ENCODE measurements around the gene KRT80. TPM values are rescaled to one million over a fixed set of nuclear protein-coding genes. Genes with fewer than 3 reads are reported as not detected.

KRT80 gene
- total and polyA plus RNA-seq, 2 experiments from 2014 or later: not detected

GRCh38 chr12:52147367-52147963 is 44.3 kb downstream of the KRT80 start (continued):
- TF ChIP-seq ZNF331 (CRISPR knock-in tag; IDR thresholded peaks at IDR 0.05; ENCODE audit: low read depth): no peak
- no peak for TF ChIP-seq STAT1 (IDR thresholded peaks at IDR 0.05; ENCODE audit: unreplicated experiment)
- TF ChIP-seq ZNF114 (CRISPR knock-in tag; IDR thresholded peaks at IDR 0.05): no peak
- TF ChIP-seq EZH2phosphoT487 (IDR thresholded peaks at IDR 0.05; ENCODE audit: unreplicated experiment): no peak
- TF ChIP-seq CTCF (conservative IDR thresholded peaks at IDR 0.05; ENCODE audit: low read depth in 2 of 2): no peak
- TF ChIP-seq JUNB (IDR thresholded peaks at IDR 0.05; ENCODE audit: unreplicated experiment): no peak
- no peak for TF ChIP-seq CREB1 (CRISPR knock-in tag; IDR thresholded peaks at IDR 0.05; ENCODE audit: low read depth)

GRCh38 chr12:52146822-52147366 is 44.9 kb downstream of the KRT80 start:
- peaks cover 33% of the 10 kb centered on the region for H3K4me1 Mint-ChIP-seq
- Histone ChIP-seq H2AFZ (no peak overlapping the region), H3K27ac (ENCODE audit: low read depth) (no peak overlapping the region), H3K4me1 (ENCODE audit: insufficient read depth) (peaks cover 4% of the 10 kb centered on the region; the same call in 1 of the 2 replicates), H3K79me2 (replicated peaks; ENCODE audit: insufficient read depth) (no peaks in the 10 kb centered on the region), H3K4me2 (no peak overlapping the region), H3F3A (replicated peaks; ENCODE audit: low read depth) (no peaks in the 10 kb centered on the region), H3K36me3 (ENCODE audit: insufficient read depth) (no peaks in the 10 kb centered on the region), H4K20me1 (replicated peaks; ENCODE audit: insufficient read depth) (no peaks in the 10 kb centered on the region), H3K4me3 (no peak overlapping the region), H3K27me3 (ENCODE audit: insufficient read depth) (no peaks in the 10 kb centered on the region), H3K9me2 (ENCODE audit: insufficient read depth) (no peaks in the 10 kb centered on the region)
- peaks cover 6% of the 10 kb centered on the region for H3K27me3 Mint-ChIP-seq (ENCODE audit: insufficient read depth, low read depth, poor library complexity)
- H3K4me3 Mint-ChIP-seq: no peak overlapping the region
- no peak for DNase-seq (ENCODE audit: low spot score)
- no peak for TF ChIP-seq CREB1 (CRISPR knock-in tag; IDR thresholded peaks at IDR 0.05; ENCODE audit: low read depth)
- TF ChIP-seq ETS1 (IDR thresholded peaks at IDR 0.05): no peak
- TF ChIP-seq, protein P1, sequence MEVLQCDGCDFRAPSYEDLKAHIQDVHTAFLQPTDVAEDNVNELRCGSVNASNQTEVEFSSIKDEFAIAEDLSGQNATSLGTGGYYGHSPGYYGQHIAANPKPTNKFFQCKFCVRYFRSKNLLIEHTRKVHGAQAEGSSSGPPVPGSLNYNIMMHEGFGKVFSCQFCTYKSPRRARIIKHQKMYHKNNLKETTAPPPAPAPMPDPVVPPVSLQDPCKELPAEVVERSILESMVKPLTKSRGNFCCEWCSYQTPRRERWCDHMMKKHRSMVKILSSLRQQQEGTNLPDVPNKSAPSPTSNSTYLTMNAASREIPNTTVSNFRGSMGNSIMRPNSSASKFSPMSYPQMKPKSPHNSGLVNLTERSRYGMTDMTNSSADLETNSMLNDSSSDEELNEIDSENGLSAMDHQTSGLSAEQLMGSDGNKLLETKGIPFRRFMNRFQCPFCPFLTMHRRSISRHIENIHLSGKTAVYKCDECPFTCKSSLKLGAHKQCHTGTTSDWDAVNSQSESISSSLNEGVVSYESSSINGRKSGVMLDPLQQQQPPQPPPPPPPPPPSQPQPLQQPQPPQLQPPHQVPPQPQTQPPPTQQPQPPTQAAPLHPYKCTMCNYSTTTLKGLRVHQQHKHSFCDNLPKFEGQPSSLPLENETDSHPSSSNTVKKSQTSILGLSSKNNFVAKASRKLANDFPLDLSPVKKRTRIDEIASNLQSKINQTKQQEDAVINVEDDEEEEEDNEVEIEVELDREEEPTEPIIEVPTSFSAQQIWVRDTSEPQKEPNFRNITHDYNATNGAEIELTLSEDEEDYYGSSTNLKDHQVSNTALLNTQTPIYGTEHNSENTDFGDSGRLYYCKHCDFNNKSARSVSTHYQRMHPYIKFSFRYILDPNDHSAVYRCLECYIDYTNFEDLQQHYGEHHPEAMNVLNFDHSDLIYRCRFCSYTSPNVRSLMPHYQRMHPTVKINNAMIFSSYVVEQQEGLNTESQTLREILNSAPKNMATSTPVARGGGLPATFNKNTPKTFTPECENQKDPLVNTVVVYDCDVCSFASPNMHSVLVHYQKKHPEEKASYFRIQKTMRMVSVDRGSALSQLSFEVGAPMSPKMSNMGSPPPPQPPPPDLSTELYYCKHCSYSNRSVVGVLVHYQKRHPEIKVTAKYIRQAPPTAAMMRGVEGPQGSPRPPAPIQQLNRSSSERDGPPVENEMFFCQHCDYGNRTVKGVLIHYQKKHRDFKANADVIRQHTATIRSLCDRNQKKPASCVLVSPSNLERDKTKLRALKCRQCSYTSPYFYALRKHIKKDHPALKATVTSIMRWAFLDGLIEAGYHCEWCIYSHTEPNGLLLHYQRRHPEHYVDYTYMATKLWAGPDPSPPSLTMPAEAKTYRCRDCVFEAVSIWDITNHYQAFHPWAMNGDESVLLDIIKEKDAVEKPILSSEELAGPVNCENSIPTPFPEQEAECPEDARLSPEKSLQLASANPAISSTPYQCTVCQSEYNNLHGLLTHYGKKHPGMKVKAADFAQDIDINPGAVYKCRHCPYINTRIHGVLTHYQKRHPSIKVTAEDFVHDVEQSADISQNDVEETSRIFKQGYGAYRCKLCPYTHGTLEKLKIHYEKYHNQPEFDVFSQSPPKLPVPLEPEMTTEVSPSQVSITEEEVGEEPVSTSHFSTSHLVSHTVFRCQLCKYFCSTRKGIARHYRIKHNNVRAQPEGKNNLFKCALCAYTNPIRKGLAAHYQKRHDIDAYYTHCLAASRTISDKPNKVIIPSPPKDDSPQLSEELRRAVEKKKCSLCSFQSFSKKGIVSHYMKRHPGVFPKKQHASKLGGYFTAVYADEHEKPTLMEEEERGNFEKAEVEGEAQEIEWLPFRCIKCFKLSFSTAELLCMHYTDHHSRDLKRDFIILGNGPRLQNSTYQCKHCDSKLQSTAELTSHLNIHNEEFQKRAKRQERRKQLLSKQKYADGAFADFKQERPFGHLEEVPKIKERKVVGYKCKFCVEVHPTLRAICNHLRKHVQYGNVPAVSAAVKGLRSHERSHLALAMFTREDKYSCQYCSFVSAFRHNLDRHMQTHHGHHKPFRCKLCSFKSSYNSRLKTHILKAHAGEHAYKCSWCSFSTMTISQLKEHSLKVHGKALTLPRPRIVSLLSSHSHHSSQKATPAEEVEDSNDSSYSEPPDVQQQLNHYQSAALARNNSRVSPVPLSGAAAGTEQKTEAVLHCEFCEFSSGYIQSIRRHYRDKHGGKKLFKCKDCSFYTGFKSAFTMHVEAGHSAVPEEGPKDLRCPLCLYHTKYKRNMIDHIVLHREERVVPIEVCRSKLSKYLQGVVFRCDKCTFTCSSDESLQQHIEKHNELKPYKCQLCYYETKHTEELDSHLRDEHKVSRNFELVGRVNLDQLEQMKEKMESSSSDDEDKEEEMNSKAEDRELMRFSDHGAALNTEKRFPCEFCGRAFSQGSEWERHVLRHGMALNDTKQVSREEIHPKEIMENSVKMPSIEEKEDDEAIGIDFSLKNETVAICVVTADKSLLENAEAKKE (CRISPR knock-in tag; IDR thresholded peaks at IDR 0.05): no peak
- TF ChIP-seq POLR2AphosphoS5 (IDR thresholded peaks at IDR 0.05; ENCODE audit: low read depth): no peak
- no peak for TF ChIP-seq CTCF (conservative IDR thresholded peaks at IDR 0.05; ENCODE audit: low read depth in 2 of 2)
- no peak for TF ChIP-seq EZH2phosphoT487 (IDR thresholded peaks at IDR 0.05; ENCODE audit: unreplicated experiment)
- no peak for TF ChIP-seq STAT1 (IDR thresholded peaks at IDR 0.05; ENCODE audit: unreplicated experiment)
- no peak for ATAC-seq
- H3K9me3 Mint-ChIP-seq: no peaks in the 10 kb centered on the region; the same call in 2 of the 3 replicates
- H3K36me3 Mint-ChIP-seq (ENCODE audit: low read depth): no peaks in the 10 kb centered on the region
- no peak overlapping the region for H3K27ac Mint-ChIP-seq

Measured in GM23338 (cell line).